Cardiac septum (tissue), 1 donor: Measurements from ENCODE around the gene CNTN4. TPM values are rescaled to one million over a fixed set of nuclear protein-coding genes. Genes with fewer than 3 reads are reported as not detected.
"Not testable (repeated sequence)": the region's sequence is repeated elsewhere in the genome, so short reads cannot be mapped to it uniquely, and the experiment has no call there.

Experiments used
- DNase-seq: peaks from one replicate; pipeline ENCODE4 v3.0.0-alpha.2; 2020; ENCODE audit warnings: low spot score
- intact Hi-C: fragments of 100-400 bp; cut with DNase I; formaldehyde crosslinking; loops from one replicate; pipeline ENCODE4 v1.14.0; 2022
- long read RNA-seq: library from polyadenylated mRNA; unstranded; transcript quantifications from one replicate; pipeline ENCODE4 v2.0.0, GENCODE V29; 2021
- total RNA-seq: library from RNA; stranded (reverse); fragmentation: NEBNext Ultra II Directional; extraction: Animal tissue kit (Norgen Biotek cat#: 25700); gene quantifications from one replicate; pipeline ENCODE4 v1.2.1, GENCODE V29; 2021
- donor health status: DM: no; HTN: no; CAD: no.

Gene CNTN4
- total RNA-seq, result 2.8 TPM
- long read RNA-seq, partial matches to known transcripts, result 1 of 4 reads
- long read RNA-seq, other reads (novel, unspliced or antisense), result 3 of 4 reads

DNA sequence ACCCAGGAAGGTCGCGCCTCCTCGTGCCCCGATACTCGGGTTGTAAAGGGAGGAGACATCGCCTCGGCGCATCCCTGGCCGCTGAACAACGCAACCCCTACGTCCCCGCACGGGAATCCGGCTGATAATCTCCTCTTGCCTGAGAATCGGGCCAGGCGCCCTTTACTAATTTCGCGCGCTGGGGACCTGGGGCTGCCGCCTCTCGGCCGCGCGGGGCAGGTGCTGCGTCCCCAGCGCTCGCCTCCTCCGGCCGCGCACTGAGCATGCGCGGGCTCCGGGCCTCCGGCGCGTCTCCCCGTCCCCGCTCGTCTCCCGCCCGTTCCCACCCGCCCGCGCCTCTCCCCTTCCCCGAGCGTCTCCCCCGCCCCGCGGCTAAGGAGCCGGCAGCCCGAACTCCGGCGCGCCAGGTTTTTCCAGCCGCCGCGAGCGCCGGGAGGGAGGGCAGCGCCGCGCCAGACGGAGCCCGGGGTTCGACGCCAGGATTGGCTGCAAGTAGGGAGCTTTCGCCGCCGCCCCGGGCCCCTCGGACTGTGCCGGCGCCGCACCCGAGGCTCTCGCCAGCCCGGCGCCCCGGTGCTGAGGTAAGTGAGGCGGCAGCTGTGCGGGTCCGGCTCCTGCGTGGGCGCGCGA lies at the start of gene CNTN4:
TSS of gene CNTN4 (plus strand) at position 469 of the 630 bp plus-strand sequence.
- intact Hi-C loops, result no loop called here
- no peak for DNase-seq

DNA sequence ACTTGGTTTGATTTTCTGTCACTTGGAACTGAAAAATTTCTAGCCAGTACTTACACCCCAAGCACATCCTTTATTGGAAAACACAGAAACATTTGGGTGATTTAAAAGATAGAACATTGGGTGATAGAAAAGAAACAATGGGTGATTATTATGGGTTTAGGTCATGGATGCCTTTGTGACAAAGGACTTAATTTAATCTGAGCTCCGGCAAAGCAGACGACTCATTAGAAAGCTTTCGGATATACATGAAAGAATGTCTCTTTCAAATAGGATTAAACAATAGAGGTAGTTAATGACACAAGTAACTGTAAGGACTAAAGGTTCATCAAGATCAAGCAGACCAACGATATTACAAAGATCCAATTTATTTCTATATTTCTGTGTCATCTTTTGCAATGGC lies 37.3 kb upstream of the CNTN4 start:
- intact Hi-C loops, result no loop called here

DNA sequence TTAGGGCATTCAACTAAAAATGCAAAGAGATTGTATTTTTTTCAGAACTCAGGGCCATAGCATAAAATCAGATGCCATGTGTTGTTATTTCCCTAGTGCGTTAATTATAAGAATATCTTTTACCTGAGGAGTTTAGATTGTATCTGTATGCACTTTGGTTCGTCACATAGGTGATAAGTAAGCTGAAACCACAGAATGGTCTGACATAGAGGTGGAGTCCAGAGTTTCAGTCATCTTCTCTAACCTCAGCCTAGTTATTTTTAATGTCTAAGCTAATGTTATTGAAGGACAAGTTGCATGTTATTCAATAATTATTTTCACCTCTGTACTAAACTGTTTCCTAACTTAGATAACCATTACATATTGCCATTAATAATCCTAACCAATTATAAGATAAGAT lies 27.1 kb upstream of the CNTN4 start:
- DNase-seq, result no peak
- intact Hi-C loops, result no loop called here

More for the DNA sequence above, 37.3 kb upstream of the CNTN4 start:
- no peak for DNase-seq

DNA sequence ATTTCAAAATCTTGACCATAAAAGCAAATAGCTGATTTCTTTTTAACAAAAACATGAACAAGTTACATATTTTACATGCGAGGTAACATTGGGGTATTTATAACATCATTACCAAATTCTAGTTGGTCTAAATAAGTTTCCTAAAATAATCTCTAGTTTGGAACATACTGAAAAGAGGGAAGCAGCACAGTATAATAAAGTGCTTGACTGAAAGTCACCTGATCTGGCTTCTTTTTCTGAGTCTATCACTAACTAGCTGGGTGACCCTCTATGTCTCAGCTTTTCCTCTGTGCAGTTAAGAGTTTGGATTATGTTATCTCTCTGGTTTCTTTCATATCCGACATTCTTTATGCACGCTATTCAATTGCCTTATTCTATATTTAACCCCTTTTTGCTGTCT lies 19.8 kb upstream of the CNTN4 start:
- no peak for DNase-seq
- intact Hi-C loops, result no loop called here

DNA sequence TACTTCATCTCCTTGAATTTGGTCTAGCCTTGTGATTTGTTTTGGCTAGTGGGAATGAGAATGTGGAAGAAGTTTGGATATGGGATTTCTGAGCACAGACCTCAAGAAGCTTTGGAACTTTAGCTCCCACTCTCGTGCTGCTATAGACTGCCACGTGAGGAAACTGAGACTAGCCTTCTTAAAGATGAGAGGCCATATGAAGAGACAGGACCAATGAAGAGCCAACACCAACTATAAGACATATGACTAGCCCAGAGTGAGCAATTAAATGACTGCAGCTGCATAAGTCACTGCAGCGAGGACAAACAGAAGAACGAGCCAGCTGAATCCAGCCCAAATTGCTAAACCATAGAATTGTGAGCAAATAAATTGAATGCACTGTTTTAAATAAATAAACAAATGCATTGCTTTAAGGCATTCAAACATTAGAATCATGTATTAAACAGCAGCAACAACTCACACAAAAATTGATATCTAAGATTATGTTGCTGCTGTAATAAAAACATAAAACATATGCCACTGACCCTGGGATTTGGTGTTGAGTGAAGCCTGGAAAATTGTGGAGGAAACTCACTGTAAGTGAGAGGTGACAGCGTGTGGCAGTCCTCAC lies 15.7 kb upstream of the CNTN4 start:
- intact Hi-C loops, result no loop called here
- DNase-seq, result no peak

DNA sequence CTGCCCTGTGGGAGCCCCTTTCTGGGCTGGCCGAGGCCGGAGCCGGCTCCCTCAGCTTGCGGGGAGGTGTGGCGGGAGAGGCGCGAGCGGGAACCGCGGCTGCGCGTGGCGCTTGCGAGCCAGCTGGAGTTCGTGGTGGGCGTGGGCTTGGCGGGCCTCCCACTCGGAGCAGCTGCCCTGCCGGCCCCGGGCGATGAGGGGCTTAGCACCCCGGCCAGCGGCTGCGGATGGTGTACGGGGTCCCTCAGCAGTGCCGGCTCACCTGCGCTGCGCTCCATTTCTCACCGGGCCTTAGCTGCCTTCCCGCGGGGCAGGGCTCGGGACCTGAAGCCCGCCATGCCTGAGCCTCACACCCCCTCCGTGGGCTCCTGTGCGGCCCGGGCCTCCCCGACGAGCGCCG lies 15.1 kb upstream of the CNTN4 start:
- intact Hi-C loops, DNase-seq: not testable (repeated sequence)

DNA sequence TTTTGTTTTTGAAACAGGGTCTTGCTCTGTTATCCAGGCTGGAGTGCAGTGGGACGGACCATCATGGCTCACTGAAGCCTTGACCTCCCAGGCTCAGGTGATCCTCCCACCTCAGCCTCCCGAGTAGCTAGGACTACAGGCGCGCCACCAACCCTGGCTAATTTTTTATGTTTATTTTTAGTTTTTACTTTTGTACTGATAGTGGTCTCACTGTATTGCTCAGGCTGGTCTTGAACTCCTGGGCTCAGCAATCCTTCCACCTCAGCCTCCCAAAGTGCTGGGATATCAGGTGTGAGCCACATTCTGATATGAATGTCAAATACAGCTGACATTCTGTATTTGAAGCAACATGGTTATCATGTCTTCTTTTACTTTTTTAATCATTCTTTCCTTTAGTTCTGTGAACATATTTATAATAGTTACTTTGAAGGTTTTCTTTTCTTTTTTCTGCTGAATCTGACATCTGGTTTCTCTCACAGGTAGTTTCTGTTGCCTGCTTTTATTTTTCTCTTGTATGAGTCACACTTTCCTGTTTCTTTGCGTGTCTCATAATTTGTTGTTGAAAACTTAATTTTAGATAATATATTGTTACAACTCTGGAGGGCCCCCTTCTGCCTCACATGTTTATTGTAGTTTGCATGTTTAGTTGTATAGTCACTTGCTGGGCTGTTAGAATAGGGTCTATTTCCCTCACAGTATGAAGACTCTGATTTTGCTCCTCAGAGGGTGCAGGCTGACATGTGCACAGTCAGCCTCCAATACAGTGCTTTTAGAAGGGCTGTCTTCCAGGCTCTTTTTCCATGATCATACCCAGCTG lies 8.4 kb upstream of the CNTN4 start:
- intact Hi-C loops, result no loop called here
- DNase-seq, result no peak

DNA sequence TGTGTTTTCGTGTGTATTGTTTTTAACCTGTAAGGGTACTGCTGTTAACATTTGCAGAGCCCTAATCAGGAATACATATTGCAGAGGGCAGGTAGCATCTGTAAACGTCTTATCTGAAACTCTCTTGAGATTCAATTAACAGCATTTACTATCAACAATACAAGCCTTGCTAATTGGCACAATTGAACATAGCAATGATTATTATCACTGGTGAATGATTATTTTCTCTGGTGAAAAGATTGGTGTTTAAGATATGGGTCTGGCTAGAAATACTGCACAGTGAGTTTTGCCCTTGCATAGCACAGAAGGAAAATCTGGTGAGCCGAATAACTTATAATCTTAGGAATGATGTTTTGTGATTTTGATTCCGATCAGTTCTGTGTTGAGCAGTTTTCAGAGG lies 5.9 kb upstream of the CNTN4 start:
- intact Hi-C loops, result no loop called here
- no peak for DNase-seq

DNA sequence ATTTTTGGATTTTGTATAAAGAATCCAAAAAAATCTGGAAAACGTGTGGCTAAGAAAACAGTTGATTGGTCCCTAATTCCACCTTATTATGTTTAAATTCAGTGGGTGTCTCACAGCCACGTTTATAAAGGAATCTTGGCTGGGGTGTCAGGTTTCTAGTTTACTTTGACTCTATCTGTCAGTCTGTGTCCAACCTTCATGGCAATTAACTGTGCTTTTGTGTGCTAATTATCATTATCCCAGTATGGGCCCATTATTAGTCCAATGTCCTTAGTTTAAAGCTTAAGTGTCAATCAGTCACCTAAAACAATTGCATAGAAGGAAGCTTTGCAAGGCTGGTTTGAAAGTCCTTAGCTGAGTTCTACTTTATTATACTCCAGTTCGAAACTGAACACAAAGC lies 3.7 kb upstream of the CNTN4 start:
- intact Hi-C loops, result no loop called here
- no peak for DNase-seq

DNA sequence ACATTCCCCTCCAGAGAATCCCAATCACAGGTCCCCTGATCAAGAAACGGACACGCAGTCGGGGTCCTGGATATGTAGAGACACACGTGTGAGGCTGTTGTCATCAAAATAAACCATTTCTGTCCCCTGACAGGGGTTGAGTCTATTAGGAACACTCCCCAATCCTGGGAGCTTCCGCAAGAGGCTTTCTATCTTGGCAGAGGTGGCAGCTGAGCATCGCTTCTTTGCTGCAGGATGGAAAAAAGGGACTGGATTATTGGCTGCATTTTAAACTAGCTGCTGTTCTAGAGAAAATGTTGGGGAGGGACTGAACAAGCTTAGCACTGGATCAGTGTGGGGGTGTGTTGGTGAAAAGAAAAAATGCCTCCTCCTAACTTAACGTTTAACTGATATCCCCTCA lies 2.5 kb upstream of the CNTN4 start:
- DNase-seq, result no peak
- intact Hi-C loops, result no loop called here

DNA sequence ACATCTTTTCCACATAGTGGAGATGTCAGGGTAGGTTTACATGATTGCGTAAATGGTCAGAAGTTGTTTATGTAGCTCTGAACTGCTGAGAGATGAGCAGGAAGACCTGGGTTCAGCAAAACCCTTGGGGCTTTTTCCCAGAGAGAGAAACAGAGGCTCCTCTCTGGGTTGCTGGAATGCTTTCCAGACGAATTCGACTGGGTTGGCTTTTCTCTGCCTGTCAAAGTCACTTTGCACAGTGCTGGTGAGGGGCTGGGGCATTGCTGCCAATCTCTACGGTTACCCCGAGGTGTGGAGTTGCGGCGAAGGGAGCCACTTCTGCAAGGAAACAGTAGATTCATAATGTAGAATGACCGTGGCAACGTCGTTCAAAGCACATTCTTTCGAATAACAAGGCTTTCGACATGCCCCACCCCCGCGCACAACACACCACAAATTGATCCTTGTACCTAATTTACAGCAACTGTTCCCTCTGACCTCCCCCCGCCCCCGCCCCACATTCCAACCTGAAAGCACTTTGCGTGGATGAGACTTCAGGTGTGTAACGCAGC lies 950 bp upstream of the CNTN4 start:
- DNase-seq, result no peak
- intact Hi-C loops, result no loop called here

DNA sequence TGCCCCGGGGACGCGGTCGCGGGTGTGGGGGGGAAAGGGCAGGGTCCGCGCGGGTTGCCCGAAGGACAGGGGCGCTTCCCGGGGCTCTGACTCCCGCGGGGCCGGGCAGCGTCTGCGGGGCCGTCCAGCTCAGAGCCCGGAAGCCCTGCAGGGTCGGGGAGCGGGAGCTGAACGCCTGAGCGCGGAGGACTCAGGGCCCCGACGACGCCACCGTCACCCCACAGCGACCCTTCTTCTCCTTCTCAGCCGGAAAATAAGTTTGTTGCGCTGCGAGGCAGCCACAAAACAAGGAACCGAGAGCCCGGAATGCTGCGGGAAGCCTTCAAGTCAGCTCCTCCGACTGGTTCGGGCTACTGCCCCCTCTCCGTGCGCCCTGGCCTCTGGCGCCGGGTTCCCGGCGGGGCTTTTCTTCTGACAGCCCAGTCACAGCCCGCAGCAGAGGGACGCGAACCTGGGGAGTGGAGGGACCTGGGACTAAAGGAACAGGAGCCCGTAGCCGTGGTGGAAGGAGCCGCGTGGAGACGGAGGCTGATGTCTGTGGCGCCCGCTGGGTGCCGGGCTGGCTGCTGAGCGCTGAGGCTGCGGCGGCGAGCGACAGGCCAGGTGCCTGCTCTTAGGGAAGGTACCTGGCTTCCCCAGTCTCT lies 484 bp downstream of the CNTN4 start:
- DNase-seq, result no peak
- intact Hi-C loops, result no loop called here

DNA sequence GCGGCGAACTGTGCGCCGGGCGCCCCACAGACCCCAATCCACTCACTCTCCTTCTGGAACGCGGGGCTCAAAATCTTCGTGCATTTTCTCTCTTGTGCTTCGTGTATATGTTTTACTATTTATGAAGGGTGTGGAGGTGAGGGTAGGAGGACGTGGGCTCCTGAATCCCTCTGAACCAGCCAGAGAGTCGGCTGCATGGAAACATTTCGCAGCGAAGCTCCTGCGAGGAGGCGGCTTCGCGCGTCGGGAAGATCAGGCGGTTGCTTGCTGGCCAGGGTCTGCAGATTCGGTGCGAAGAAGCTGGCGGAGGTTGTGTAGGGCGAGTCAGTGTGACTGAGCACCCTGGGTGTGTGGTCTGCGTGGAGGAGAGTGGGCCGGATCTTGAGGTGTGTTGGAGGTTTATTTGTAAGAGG lies 1.1 kb downstream of the CNTN4 start:
- intact Hi-C loops, result no loop called here
- no peak for DNase-seq

DNA sequence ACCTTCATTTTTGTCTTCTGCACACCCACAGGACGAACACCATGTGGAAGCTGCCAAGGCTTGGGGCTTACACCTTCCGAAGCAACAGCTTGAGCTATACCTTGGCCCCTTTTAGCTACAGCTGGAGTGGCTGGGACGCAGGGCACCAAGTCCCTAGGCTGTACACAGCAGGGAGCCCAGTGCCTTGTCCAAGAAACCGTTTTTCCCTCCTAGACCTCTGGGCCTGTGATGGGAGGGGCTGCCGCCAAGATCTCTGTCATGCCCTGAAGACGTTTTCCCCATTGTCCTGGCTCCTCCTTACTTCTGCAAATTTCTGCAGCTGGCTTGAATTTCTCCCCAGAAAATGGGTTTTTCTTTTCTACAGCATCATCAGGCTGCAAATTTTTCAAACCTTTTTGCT lies 7.8 kb downstream of the CNTN4 start:
- intact Hi-C loops, result no loop called here
- DNase-seq, result no peak

DNA sequence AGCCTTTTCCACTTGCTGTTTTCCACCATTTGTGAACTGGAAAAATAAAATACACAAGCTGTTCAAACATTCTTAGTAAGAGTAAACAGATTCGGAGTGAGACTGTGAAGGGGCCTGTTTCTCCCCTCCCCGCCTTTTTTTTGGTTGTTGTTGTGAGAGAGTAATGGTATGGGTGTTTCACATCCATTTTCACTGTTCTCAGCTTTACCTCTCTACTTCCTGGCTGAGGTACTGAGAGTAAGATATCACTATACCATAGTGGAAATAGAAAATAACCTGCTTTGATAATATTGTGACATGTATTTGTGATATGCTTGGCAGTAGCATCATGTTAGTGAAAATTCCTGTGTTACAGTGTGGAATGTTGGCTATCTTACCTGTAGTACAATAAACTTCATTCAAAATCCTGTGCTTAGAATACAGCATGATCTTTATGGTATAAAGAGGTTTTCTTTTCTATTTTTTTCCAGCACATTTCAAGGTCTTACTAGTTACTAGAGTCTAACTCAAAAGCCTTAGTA lies 12.0 kb downstream of the CNTN4 start:
- intact Hi-C loops, result no loop called here
- DNase-seq, result no peak

DNA sequence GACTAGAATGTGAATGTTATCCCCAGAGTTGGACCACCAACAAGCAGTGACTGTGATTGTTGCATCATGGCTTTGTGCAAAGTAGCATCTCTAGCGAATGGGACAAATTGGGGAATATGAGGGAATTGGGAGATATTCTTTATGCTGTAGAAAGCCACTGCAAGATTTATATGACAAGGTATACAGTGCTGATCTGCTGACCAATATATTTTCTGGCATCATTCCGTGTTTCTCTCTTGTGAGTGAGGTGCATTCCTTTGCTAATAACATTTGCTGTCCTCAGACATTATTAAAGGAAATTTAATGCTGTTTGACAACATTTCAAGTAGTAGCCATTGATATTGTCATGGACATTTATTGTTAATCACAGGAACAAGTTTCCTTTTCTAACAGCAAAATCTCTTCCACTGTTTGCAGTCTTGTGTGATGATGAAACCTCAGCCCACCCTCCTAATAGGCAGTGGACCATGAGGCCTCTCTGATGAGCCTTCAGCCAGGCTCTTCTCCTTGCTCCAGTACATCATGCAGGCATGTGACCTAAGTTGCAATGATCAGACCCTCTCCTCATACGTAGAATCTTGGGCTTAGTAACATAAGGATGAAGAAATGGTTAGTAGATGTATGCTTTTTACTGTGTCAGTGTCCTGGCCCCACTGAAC lies 16.1 kb downstream of the CNTN4 start:
- intact Hi-C loops, result no loop called here
- no peak for DNase-seq

DNA sequence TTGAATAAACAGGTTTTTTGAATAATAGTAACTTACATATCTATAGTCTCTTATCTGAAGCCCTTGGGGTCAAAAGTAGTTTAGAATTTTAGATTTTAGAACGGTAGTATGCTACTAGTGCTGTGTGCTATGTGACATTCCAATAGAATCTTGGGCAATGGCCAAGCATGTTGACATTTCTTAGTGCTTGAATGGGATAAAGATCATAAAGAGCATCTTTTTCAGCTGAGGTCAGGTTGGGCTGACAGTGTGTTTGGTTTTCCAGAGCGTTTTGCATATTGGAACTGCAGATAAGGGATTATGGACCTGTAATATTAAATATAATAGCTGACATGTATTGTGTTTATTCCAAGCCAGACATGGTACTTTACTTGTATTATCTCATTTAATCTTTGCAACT lies 32.1 kb downstream of the CNTN4 start:
- intact Hi-C loops, result no loop called here
- DNase-seq, result no peak

DNA sequence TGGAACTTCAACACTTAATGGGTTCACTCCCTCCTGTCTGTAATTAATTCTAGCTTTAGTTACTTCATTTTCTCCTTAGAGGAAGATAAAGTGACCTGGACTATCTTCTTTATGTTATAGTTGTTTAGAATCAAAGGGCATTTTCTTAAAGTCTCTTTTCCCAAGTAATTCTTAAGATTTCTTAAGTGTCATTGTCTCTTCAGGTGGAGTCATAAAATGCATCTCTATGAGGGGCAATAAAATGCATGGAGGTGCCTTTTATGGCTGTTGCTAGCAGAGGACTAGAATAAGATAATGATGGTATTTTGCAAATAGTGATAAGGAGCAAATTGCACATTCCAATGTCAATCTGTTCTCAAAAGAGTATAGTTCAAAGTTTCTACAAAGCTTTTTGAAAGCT lies 34.5 kb downstream of the CNTN4 start:
- intact Hi-C loops, result no loop called here
- no peak for DNase-seq

DNA sequence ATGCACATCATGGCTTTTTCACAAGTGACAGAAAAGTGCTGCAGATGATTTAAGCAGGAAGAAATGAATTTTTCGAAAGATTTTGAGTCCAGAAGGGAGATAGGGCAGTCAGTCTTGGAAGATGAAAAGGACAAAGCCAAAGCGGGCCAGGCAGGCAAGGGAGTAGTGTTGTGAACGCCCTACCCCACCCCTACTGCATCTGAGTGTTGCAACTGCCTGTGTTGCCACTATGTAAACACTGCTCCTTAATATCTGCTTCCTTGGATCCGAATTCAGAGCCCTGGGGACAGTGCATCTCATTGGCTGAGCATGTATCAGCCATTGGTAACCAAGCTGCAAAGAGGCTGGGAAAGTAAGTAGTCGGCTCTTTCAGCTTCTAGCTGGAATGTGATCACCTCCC lies 39.0 kb downstream of the CNTN4 start:
- DNase-seq, result no peak
- intact Hi-C loops, result no loop called here
